Spleen (tissue), 11 donors: Measurements from ENCODE around the gene ACOX3. TPM values are rescaled to one million over a fixed set of nuclear protein-coding genes. Genes with fewer than 3 reads are reported as not detected.

ENCODE experiments used
- DNase-seq: peaks from one replicate; pipeline ENCODE4 v3.0.0-alpha.2; 2020
- H3K27ac ChIP-seq, 8 donors: fragments of 200-600 bp; sonication (generic) in 7 of 8; 1 replicate in 4 of 8; 2 replicates in 4 of 8; pipeline versions ENCODE4 v1.5.0 to v1.8.0; 2016 to 2021; ENCODE audit warnings: inconsistent platforms in 4 of 8, mild to moderate bottlenecking in 4 of 8, moderate library complexity in 1 of 8
- H3K27me3 ChIP-seq, 7 donors: fragments of 200-600 bp; sonication (generic) in 6 of 7; replicated peaks in 1 of 7; 1 replicate in 4 of 7; 2 replicates in 3 of 7; pipeline versions ENCODE4 v1.5.0 to v1.8.0; 2016 to 2021; ENCODE audit warnings: inconsistent platforms in 3 of 7, mild to moderate bottlenecking in 1 of 7
- H3K36me3 ChIP-seq, 6 donors: fragments of 200-600 bp; sonication (generic) in 5 of 6; 1 replicate in 4 of 6; 2 replicates in 2 of 6; pipeline versions ENCODE4 v1.5.0 to v1.8.0; 2016 to 2021; ENCODE audit warnings: inconsistent platforms in 2 of 6
- H3K4me1 ChIP-seq, 6 donors: fragments of 200-600 bp; sonication (generic) in 5 of 6; 1 replicate in 3 of 6; 2 replicates in 3 of 6; pipeline versions ENCODE4 v1.5.0 to v1.8.0; 2016 to 2021; ENCODE audit warnings: inconsistent platforms in 3 of 6
- H3K4me3 ChIP-seq, 8 donors: fragments of 200-600 bp; sonication (generic) in 7 of 8; 1 replicate in 4 of 8; 2 replicates in 4 of 8; pipeline versions ENCODE4 v1.5.0 to v1.8.0; 2016 to 2021; ENCODE audit warnings: inconsistent platforms in 4 of 8, mild to moderate bottlenecking in 4 of 8, moderate library complexity in 2 of 8
- H3K9me3 ChIP-seq, 8 donors: fragments of 200-600 bp; sonication (generic) in 7 of 8; 1 replicate in 4 of 8; 2 replicates in 4 of 8; pipeline versions ENCODE4 v1.5.0 to v1.8.0; 2016 to 2021; ENCODE audit warnings: inconsistent platforms in 4 of 8
- POLR2A ChIP-seq, 3 donors: fragments of 450-650 bp; IDR thresholded peaks; one replicate each; pipeline ENCODE4 v1.5.1; 2017; ENCODE audit warnings: antibody characterized with exemption in 3 of 3, mild to moderate bottlenecking in 1 of 3
- POLR2AphosphoS5 ChIP-seq, 3 donors: sonication (generic); formaldehyde crosslinking; IDR thresholded peaks; one replicate each; pipeline ENCODE4 v1.5.1; 2017; ENCODE audit warnings: antibody characterized with exemption in 3 of 3
- WGBS, 5 donors: extraction: QIAGEN DNeasy Blood & Tissue Kit in 3 of 5; methylation state at CpG; one replicate each; pipeline versions ENCODE4 v1.1.5 to v1.1.7; 2013 to 2018; 5-methylcytosine and 5-hydroxymethylcytosine counted together
- intact Hi-C: fragments of 100-400 bp; cut with DNase I; formaldehyde crosslinking; loops from one replicate; pipeline ENCODE4 v1.15.0; 2023; ENCODE audit warnings: low total_unique reads
- polyA plus RNA-seq, 3 donors: library from polyadenylated mRNA; stranded (reverse); fragments of 200-250 nt; gene quantifications; one replicate each; pipeline ENCODE4 v1.2.1, GENCODE V29; 2013
- total RNA-seq, 7 donors: library from RNA; depleted of rRNA in 3 of 7; stranded (reverse); fragments of >200 nt in 3 of 7; fragmentation: NEBNext Ultra II Directional in 4 of 7; extraction: Animal tissue kit (Norgen Biotek cat#: 25700) in 4 of 7; gene quantifications; one replicate each; pipeline versions ENCODE4 v1.1.0 to v1.2.1, GENCODE V29; 2016 to 2021
- TF ChIP-seq, protein P1 (sequence below), 11 experiments: fragments of 200-600 bp in 7 of 11; fragments of 450-650 bp in 4 of 11; sonication (generic) in 4 of 11; IDR thresholded peaks in 8 of 11; conservative IDR thresholded peaks in 3 of 11; 1 replicate in 7 of 11; 2 replicates in 4 of 11; pipeline versions ENCODE4 v1.4.0 to v1.8.0; 2016 to 2021; ENCODE audit warnings: antibody characterized with exemption in 11 of 11, inconsistent platforms in 4 of 11, mild to moderate bottlenecking in 1 of 11
- donor health status: healthy with polysubstance abuse.
- donor health status: DM: no; HTN: no; CAD: no; lungs with moderate emphysema.
- donor health status: DM: no; HTN: no; CAD: no.
- donor health status: Bipolar disorder and iron deficiency.
- donor health status: healthy.
- donor health status: DM: no; HTN: no; CAD: no.
- donor health status: DM: yes; HTN: yes; CAD: no.

Gene ACOX3
- total and polyA plus RNA-seq, 10 donors: 11.3 to 26.5 (median 19.7) TPM

DNA sequence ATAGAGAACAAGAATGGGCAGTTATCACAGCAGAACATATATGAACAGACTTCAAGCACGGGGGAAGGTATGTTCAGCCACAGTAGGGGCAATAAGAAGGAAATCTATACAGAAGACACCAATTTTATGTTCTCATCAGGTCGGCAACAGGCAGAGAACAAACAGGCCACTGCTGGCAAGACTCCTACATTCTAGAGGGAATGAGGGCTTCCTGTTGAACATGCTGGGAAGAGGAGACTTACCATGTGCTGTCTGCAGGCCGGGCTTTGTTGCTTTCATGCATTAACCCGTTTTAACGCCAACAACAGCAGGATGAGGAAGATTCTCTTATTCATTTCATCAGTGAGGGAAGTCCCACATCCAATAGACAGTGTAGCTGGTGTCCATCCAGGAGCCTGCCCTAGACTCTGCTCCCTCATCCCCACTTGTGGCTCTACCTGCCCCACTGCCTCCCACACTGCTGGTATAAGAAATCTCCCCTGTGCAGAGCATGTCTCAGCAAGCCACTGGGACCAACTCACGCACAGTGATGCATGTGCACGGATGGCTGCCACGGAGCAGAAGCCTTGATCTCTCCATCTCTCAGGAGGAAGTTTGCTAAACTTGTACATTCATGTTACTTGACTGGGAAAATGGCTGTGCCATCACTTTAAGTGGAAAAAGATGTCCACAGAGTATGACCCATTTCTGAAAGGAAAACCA, 84.5 kb downstream of the ACOX3 start:
- no peak for DNase-seq
- no peaks in the 10 kb centered on the region for H3K36me3 ChIP-seq
- H3K4me1 ChIP-seq: peaks cover 0 to 19% (median 9%) of the 10 kb centered on the region in 6 donors
- no peak for TF ChIP-seq POLR2A (IDR thresholded peaks at IDR 0.05)
- WGBS, 5 donors: 70 to 82% (median 78%) methylated on average over 8 of the region's 8 CpGs
- peaks cover 0 to 4% (median 0%) of the 10 kb centered on the region in 8 donors for H3K9me3 ChIP-seq
- H3K27me3 ChIP-seq: peaks cover 0 to 18% (median 0%) of the 10 kb centered on the region in 7 donors
- no peak overlapping the region for H3K4me3 ChIP-seq
- no peak overlapping the region for H3K27ac ChIP-seq
- intact Hi-C loops: no loop called here

DNA sequence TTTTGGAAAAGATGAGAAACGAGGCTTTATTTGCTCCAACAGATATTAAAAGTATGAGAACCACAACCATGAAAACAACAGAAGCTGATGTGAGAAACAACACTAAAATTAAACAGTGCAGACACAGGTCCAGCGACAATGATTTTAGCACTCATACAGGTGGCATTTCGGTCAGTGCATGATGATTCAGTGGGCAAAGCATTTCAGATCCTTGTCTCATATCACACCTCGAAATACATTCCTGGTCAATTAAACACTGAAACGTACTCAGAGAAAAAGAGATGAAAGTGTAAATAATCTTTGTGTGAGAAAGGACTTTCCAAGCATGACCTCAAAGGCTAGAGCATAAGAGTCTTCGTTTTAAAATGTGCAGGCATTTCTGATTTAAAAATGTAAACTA, 85.2 kb downstream of the ACOX3 start:
- Histone ChIP-seq H3K36me3 (no peaks in the 10 kb centered on the region), H3K27me3 (peaks cover 0 to 18% (median 0%) of the 10 kb centered on the region in 7 donors), H3K4me3 (no peak overlapping the region), H3K9me3 (no peaks in the 10 kb centered on the region), H3K4me1 (peaks cover 0 to 19% (median 9%) of the 10 kb centered on the region in 6 donors), H3K27ac (no peak overlapping the region)
- intact Hi-C loops: no loop called here
- 77 to 90% (median 84%) methylated on average over 6 of the region's 6 CpGs for WGBS, 5 donors
- DNase-seq: no peak
- TF ChIP-seq POLR2AphosphoS5 (IDR thresholded peaks at IDR 0.05): no peak
- no peak for TF ChIP-seq POLR2A (IDR thresholded peaks at IDR 0.05)
- TF ChIP-seq, protein P1, sequence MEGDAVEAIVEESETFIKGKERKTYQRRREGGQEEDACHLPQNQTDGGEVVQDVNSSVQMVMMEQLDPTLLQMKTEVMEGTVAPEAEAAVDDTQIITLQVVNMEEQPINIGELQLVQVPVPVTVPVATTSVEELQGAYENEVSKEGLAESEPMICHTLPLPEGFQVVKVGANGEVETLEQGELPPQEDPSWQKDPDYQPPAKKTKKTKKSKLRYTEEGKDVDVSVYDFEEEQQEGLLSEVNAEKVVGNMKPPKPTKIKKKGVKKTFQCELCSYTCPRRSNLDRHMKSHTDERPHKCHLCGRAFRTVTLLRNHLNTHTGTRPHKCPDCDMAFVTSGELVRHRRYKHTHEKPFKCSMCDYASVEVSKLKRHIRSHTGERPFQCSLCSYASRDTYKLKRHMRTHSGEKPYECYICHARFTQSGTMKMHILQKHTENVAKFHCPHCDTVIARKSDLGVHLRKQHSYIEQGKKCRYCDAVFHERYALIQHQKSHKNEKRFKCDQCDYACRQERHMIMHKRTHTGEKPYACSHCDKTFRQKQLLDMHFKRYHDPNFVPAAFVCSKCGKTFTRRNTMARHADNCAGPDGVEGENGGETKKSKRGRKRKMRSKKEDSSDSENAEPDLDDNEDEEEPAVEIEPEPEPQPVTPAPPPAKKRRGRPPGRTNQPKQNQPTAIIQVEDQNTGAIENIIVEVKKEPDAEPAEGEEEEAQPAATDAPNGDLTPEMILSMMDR (IDR thresholded peaks at IDR 0.05 in 8 of 11, conservative IDR thresholded peaks at IDR 0.05 in 3 of 11): no peak

DNA sequence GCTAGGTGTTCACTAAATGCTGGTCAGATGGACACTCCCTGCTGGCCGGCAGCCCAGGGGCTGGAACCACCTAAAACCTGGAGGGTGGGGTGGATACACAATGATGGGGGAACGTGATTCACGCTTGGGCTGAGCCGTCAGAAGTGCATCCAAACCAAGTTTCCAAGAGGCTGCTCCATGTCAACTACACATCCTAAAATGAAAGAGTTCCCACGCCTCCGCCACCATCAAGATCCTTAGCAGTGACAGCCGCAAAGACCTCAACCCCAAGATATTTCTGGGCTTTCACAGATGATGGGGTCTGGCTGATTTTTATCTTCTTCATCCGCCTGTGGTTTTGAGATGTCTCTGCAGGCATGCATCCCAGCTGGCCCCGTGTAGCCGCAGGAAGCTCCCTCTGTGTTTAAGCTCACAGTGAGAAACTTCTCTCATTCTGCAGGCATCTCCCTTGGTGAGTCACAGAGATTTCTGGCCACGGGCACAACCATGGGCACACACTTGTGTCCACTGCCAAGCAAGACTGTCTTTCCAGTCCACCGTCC, 86.5 kb downstream of the ACOX3 start:
- TF ChIP-seq POLR2AphosphoS5 (IDR thresholded peaks at IDR 0.05) (no peak), POLR2A (IDR thresholded peaks at IDR 0.05) (no peak)
- TF ChIP-seq, protein P1 (IDR thresholded peaks at IDR 0.05 in 8 of 11, conservative IDR thresholded peaks at IDR 0.05 in 3 of 11): no peak
- Histone ChIP-seq H3K27me3 (peaks cover 0 to 18% (median 0%) of the 10 kb centered on the region in 7 donors), H3K4me3 (no peak overlapping the region), H3K27ac (no peak overlapping the region), H3K9me3 (no peaks in the 10 kb centered on the region), H3K36me3 (no peaks in the 10 kb centered on the region), H3K4me1 (peaks cover 0 to 19% (median 9%) of the 10 kb centered on the region in 6 donors)
- no peak for DNase-seq
- 68 to 82% (median 78%) methylated on average over 12 of the region's 12 CpGs for WGBS, 5 donors
- intact Hi-C loops: no loop called here

DNA sequence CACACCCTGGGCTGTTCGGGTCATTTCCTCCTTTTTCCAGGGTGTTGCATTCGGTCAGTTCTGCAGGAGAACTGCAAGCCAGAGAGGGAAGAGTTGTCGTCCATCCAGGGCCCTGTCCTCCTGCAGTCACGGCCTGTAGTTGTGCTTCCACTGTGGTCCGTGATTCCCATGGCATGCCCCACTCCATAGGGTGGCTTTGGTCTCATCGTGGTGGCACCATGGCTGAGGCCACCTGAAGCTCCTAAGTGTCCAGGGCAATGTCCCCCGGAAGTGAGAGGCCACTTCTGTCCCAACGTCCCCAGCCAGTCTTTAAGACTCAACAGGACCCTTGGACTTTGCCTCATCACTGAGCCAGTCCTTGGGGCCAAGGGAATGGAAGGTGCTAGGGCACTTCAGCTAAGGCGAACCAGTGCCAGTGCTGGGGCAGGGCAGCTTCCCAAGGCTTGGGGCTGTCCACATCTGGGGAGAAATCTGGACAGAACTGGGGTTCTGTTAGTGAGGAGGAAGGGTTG, 87.3 kb downstream of the ACOX3 start:
- intact Hi-C loops: no loop called here
- no peak overlapping the region for H3K4me3 ChIP-seq
- TF ChIP-seq POLR2AphosphoS5 (IDR thresholded peaks at IDR 0.05): no peak
- no peak for TF ChIP-seq POLR2A (IDR thresholded peaks at IDR 0.05)
- TF ChIP-seq, protein P1 (IDR thresholded peaks at IDR 0.05 in 8 of 11, conservative IDR thresholded peaks at IDR 0.05 in 3 of 11): no peak
- WGBS, 5 donors: 84 to 89% (median 85%) methylated on average over 7 to 9 of the region's 9 CpGs
- no peak for DNase-seq
- H3K27me3 ChIP-seq: peaks cover 0 to 18% (median 0%) of the 10 kb centered on the region in 7 donors
- no peaks in the 10 kb centered on the region for H3K36me3 ChIP-seq
- peaks cover 0 to 19% (median 9%) of the 10 kb centered on the region in 6 donors for H3K4me1 ChIP-seq
- no peak overlapping the region for H3K27ac ChIP-seq
- H3K9me3 ChIP-seq: no peaks in the 10 kb centered on the region
